Motor neuron (in vitro differentiated cells): Measurements from ENCODE around the gene STK24. TPM values are rescaled to one million over a fixed set of nuclear protein-coding genes. Genes with fewer than 3 reads are reported as not detected.
A peak's percentile ranks its signal among the peaks of the same experiment; 100 is the strongest.
"Not testable (repeated sequence)": the region's sequence is repeated elsewhere in the genome, so short reads cannot be mapped to it uniquely, and the experiment has no call there.

Experiments used
- ATAC-seq, 8 experiments: fragments of 200-7000 bp; cut with Tn5 transposase; replicated peaks in 6 of 8; 2 replicates each; pipeline ENCODE4 v1.8.0; 2021; ENCODE audit warnings: mild to moderate bottlenecking in 8 of 8, moderate library complexity in 8 of 8
- H3K27ac ChIP-seq, 2 donors: fragments of 250-450 bp; sonication (Bioruptor Pico); 2 replicates each; pipeline ENCODE4 v1.9.0; 2021; ENCODE audit warnings: antibody characterized with exemption in 2 of 2, mild to moderate bottlenecking in 2 of 2, moderate library complexity in 1 of 2
- H3K4me1 ChIP-seq, 2 donors: fragments of 250-450 bp; sonication (Bioruptor Pico); replicated peaks in 1 of 2; 2 replicates each; pipeline ENCODE4 v1.6.1; 2021; ENCODE audit warnings: antibody characterized with exemption in 2 of 2, mild to moderate bottlenecking in 2 of 2, moderate library complexity in 1 of 2
- H3K4me3 ChIP-seq, 5 donors: fragments of 250-450 bp; sonication (Bioruptor Pico); 2 replicates each; pipeline ENCODE4 v1.9.0; 2021; ENCODE audit warnings: antibody characterized with exemption in 5 of 5, mild to moderate bottlenecking in 5 of 5, moderate library complexity in 4 of 5
- WGBS, 10 experiments: fragments of 450-650 bp; shearing (Covaris generic); methylation state at CpG; one replicate each; pipeline ENCODE4 v1.0.0; 2022; 5-methylcytosine and 5-hydroxymethylcytosine counted together
- in situ Hi-C, 9 experiments: fragments of 400-800 bp; cut with MboI; loops; one replicate each; pipeline ENCODE4 v1.15.0; 2021; ENCODE audit warnings: low sequenced_read_pairs in 9 of 9, low pct_unique_long_range_greater_than_20kb in 2 of 9; ENCODE audit not compliant: unreplicated experiment in 9 of 9
- total RNA-seq, 8 experiments: library from RNA; unstranded; fragments of 300-600 nt; gene quantifications; 2 replicates each; pipeline versions ENCODE4 v1.2.3 to v1.2.4, GENCODE V29; 2022

The STK24 gene
- total RNA-seq, 8 experiments from 2014 or later, result 25.9 to 60.0 (median 43.5) TPM

DNA sequence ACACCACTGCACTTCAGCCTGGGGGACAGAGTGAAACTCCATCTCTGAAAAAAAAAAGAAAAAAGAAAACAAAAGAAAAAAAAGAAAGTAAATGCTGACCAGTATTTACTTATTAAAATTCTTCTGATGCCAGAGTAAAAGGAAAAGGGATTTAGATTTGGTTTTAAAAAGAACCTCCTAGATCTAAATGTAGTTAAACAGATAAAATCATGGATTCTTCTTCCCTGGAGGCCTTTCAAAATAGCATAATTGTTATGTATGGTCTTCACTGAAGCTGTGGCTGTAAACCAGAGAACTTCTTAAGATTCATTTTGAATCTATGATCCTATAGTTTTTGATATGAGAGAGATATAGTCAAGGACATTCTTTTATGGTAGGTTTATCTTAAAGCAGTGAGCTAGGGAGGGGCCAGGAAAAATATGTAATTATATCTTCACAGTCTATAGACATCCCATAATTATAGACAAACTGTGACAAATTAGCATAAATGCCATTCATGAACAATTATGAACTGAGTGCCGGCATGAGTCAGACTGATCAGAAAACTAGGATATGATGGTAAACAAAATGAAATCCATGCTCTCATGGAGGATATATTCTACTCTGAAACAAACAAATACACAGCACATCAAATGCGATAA lies 14.9 kb upstream of the STK24 start:
- Histone ChIP-seq H3K27ac (no peak overlapping the region), H3K4me3 (no peak overlapping the region), H3K4me1 (no peaks in the 10 kb centered on the region)
- ATAC-seq, result peak in 3 of 8 experiments; percentile 45 to 89 (median 60)
- WGBS, 10 experiments, result 43 to 100% (median 100%) methylated on average over 1 to 2 of the region's 2 CpGs; no CpG with 5 or more reads in 1 of the 10 experiments
- in situ Hi-C loops, result no loop called here

DNA sequence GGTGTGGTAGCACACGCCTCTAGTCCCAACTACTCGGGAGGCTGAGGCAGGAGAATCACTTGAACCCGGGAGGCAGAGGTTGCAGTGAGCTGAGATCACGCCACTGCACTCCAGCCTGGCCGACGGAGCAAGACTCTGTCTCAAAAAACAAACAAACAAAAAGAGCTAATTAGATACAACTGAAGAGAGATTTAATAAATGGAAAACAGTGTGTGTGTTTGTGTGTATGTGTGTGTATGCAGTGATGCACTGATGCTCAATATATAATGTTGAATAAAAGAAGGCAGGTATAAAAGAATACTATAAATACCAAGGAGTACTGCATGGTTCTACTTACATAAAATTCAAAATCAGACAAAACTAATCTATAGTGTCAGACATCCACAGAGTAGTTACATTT lies 13.6 kb upstream of the STK24 start:
- H3K4me3 ChIP-seq, H3K4me1 ChIP-seq, in situ Hi-C loops, H3K27ac ChIP-seq, ATAC-seq: not testable (repeated sequence)
- WGBS, 10 experiments, result 60 to 100% (median 85%) methylated on average over 1 to 6 of the region's 6 CpGs

DNA sequence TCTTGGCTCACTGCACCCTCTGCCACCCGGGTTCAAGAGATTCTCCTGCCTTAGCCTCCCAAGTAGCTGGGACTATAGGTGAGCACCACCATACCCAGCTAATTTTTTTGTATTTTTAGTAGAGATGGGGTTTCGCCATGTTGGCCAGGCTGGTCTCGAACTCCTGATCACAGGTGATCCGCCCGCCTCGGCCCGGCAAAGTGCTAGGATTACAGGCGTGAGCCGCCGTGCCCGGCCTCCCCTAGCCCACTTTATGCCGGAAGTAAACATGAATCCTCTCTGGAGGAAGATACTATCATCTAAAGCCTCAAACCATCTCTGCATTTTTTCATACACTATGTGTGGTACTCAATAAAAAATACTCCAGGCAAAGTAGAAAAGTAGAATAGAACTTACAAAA lies 12.6 kb upstream of the STK24 start:
- in situ Hi-C loops, H3K4me3 ChIP-seq, ATAC-seq, H3K4me1 ChIP-seq, H3K27ac ChIP-seq: not testable (repeated sequence)
- 64 to 100% (median 95%) methylated on average over 1 to 12 of the region's 12 CpGs; no CpG with 5 or more reads in 1 of the 10 experiments for WGBS, 10 experiments

DNA sequence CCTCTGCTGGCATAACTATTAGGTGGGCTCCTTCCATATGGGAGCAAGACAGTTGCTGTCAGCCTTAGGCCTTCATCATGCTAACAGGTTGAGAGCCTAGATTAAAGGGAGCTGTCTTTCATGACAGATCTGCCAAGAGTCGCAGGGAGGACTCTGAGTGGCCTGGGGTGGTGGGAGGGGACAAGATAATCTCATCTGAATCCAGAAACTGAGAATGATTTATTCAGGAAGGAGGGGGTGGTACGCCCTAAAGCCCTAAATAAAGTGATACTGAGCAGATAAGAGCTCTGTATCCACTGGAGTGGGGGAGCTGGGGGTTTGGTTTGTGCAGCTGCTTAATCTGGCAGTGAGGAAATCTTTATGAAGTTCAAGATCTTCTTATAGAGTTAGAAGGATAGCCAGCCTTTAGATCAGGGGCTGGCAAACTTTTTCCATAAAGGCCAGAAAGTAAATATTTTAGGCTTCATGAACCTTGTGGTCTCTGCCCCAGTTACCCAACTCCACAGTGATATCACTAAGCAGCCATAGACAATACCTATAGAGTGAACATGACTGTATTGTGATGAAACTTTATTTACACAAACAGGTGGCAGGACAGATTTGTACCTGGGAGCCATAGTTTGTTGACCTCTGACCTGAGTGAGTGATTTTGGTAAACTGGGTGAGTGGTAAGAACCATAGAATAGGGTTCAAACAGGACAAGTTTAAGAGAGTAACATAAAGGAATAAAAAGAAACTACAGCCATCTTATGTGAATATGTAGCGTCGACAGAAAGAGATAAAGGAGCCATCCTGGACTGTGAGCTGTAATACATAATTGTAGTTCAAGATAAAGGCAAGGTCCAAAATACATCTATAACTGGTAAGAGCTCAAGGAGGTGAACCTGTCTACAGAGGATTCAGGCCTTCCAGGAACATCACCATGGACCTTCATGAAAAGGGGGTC lies 9.8 kb upstream of the STK24 start:
- H3K4me1 ChIP-seq, result peaks cover 4 to 7% of the 10 kb centered on the region in 2 donors
- in situ Hi-C loops, result no loop called here
- H3K4me3 ChIP-seq, result no peak overlapping the region
- WGBS, 10 experiments, result 0 to 100% (median 92%) methylated on average over 1 to 4 of the region's 4 CpGs; no CpG with 5 or more reads in 2 of the 10 experiments
- no peak overlapping the region for H3K27ac ChIP-seq
- peak in 3 of 8 experiments; percentile 53 to 84 (median 60) for ATAC-seq

DNA sequence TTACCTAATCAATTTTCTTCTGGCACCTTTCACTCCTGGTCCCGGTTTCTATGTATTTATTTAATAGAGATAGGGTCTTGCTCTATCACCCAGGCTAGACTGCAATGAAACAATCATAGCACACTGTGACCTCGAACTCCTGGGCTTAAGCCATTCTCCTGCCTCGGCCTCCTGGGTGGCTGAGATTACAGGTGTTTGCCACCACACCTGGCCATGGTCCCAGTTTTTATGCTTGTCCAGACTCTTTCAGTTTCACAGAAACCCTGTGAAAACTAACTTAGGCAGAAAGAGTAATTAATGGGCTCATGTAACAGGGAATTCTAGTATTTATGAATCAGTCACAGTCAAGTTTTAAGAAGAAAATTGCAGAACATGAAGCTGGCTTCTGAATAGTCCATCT lies 9.0 kb upstream of the STK24 start:
- ATAC-seq, result no peak
- 70 to 100% (median 92%) methylated on average over 1 to 3 of the region's 3 CpGs; no CpG with 5 or more reads in 3 of the 10 experiments for WGBS, 10 experiments
- Histone ChIP-seq H3K4me3 (no peak overlapping the region), H3K27ac (no peak overlapping the region), H3K4me1 (peaks cover 9 to 11% of the 10 kb centered on the region in 2 donors)
- in situ Hi-C loops, result no loop called here

DNA sequence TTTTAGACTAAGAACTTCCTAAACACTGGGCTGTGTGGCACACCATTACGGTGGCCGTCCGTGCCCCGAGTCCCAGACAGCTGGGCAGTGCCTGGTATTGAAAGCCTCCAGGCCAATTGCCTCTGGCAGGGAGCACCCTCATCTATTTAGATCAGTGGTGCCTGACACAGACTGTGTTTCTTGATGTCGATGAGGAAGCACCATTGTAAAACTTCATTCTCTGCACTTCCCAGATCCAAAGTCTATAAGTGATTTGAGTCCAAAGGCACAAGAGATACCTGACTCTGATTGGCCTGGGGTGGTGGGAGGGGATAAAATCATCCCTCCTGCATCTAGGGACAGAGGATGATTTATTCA lies 8.5 kb upstream of the STK24 start:
- Histone ChIP-seq H3K27ac (no peak overlapping the region), H3K4me3 (no peak overlapping the region), H3K4me1 (peaks cover 9 to 11% of the 10 kb centered on the region in 2 donors)
- no peak for ATAC-seq
- 40 to 92% (median 75%) methylated on average over 1 to 5 of the region's 5 CpGs; no CpG with 5 or more reads in 2 of the 10 experiments for WGBS, 10 experiments
- in situ Hi-C loops, result no loop called here

DNA sequence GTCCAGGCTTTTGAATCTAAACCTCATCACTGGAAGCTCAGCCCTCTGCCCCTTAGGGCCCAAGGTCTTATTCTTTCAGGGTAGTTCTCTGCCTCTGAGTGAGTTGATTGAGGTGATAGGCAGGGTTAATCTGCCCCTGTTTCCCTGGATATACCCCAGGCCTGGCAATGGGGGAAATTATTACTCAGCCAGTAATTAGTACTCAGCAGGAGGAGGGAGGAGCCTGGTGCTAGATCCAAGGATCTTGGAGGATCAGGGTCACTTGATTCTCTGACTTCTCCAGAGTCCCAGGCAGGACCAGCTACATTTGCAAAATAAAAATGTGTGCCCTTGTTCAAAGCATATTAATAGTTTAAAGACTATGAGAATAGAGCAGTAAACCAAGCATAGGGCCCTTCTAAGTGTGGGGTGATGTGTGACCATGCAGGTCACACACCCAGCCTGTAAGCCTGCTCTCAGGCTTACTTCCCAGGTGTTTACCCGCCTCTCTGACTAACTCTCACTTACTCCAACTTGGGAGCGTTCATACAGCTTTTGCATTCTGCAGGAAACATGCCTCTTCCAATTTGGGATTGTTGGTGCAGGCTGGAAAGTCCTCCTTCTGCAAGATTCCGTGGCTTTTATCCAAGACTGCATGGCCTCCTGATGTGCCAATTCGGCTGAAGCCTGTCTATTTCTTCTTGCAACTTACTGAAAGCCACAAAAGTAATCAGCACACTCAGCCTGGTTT lies 7.9 kb upstream of the STK24 start:
- Histone ChIP-seq H3K27ac (no peak overlapping the region), H3K4me3 (no peak overlapping the region), H3K4me1 (peaks cover 9 to 11% of the 10 kb centered on the region in 2 donors)
- whole genome bisulfite sequencing, 10 experiments, result 0 to 100% (median 71%) methylated on average over 1 to 4 of the region's 4 CpGs; no CpG with 5 or more reads in 2 of the 10 experiments
- peak in 1 of 8 experiments; percentile 15 for ATAC-seq
- in situ Hi-C loops, result no loop called here

DNA sequence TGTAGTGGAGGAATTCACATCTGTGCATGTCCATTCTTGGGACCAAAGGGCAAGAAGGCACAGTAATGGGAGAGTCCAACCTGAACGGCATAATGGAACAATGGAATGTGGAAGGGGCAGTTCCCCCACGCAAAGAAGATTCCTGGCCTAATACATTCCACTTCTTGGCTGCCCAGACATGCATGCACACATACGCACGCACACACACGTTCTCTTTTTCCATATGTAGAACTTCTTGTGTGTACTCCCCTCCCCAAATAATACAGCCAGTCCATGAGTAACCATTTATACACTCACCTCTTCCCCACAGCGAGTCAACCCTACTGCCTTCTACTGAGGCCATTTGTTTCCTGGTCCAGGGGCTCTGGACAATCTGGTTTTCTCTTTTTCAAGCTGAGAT lies 6.0 kb upstream of the STK24 start:
- no peak for ATAC-seq
- no peak overlapping the region for H3K27ac ChIP-seq

DNA sequence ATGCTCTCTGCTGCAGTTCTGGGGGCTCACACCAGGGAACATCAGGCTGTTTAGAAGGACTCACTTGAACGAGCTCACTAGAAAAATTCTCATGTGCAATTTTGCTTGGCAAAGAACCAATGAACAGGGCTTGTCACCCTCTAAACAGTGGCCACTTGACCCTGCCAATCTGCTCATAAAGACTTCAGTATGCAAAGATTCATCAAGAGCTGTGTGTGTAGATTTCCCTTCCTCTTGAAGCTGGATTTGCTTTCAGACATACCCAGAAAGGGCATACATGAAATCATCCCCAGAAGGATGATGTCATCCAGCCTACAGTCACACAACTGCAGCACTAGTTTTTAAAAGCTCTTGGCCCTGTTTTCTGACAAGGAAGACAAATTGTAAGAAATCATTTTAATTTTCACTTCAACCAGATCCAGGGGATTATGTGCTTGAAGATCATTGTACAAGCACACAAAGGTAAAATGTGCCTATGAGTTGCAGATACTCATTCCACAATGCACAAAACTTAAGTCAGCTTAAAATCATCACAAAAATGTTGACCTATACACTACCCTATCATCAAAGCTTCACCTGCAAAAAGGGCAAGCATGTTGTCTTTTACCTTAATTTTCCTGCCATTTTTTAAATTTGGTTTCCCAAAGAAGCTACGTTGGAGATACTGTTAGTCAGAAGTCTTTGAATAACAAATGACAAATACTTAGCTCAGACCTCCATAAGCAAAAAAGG lies 5.2 kb upstream of the STK24 start:
- peaks cover 20 to 25% of the 10 kb centered on the region in 2 donors for H3K4me1 ChIP-seq
- 0 to 100% (median 58%) methylated on average over 1 to 2 of the region's 2 CpGs; no CpG with 5 or more reads in 1 of the 10 experiments for WGBS, 10 experiments
- in situ Hi-C loops, result no loop called here
- no peak overlapping the region for H3K4me3 ChIP-seq
- H3K27ac ChIP-seq, result peak overlapping the region; percentile 38 to 63
- peak in 6 of 8 experiments; percentile 8 to 73 (median 64) for ATAC-seq

More for the DNA sequence above, 6.0 kb upstream of the STK24 start:
- WGBS, 10 experiments, result 80 to 100% (median 97%) methylated on average over 1 to 5 of the region's 6 CpGs; no CpG with 5 or more reads in 1 of the 10 experiments
- H3K4me1 ChIP-seq, result peaks cover 14 to 19% of the 10 kb centered on the region in 2 donors
- no peak overlapping the region for H3K4me3 ChIP-seq
- in situ Hi-C loops, result no loop called here

DNA sequence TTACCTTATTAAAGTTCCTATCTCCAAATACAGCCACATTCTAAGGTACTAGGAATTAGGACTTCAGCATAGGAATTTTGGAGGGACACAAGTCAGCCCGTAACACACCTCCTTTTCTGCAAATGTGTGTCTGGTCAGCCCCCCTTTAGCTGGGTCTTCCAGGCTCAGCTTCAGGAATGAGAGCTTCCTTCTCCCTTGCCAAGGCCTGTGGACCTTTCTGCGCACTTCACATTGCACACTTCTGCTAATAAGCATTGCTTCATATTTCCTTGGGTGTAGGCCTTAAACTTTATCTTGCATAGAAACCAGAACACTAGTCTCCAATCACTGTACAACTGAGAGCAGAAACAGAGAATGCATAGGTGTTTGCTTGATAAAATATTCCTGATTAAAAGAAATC lies 4.5 kb upstream of the STK24 start:
- Histone ChIP-seq H3K4me1 (peaks cover 20 to 25% of the 10 kb centered on the region in 2 donors), H3K27ac (peak overlapping the region in 1 of 2 donors; percentile 63), H3K4me3 (no peak overlapping the region)
- in situ Hi-C loops, result no loop called here
- WGBS, 10 experiments, result 92 to 100% (median 100%) methylated on average over 1 to 2 of the region's 2 CpGs; no CpG with 5 or more reads in 3 of the 10 experiments
- ATAC-seq, result no peak

DNA sequence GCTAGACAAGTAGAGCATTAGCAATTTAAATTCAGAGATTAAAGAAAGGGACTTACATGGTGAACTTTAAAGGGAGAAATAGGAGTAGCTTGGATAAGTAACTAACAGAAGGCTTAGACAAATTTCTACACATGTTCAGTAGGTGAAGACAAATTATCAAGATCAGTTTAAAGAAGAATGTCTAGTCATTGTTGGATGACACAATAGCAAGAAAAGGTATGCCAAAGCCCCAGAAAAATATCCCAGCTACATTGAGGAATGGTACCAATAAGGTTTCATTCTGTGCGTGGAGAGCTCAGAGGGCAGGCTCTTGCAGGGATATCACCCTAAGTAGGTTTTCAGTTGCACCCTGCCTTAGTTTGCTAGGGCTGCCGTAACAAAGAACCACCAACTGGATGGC lies 3.5 kb upstream of the STK24 start:
- no peak for ATAC-seq
- in situ Hi-C loops, result no loop called here
- WGBS, 10 experiments, result 86 to 100% (median 95%) methylated on average over 1 to 2 of the region's 2 CpGs; no CpG with 5 or more reads in 2 of the 10 experiments
- Histone ChIP-seq H3K4me1 (peaks cover 22 to 25% of the 10 kb centered on the region in 2 donors), H3K27ac (no peak overlapping the region), H3K4me3 (no peak overlapping the region)

DNA sequence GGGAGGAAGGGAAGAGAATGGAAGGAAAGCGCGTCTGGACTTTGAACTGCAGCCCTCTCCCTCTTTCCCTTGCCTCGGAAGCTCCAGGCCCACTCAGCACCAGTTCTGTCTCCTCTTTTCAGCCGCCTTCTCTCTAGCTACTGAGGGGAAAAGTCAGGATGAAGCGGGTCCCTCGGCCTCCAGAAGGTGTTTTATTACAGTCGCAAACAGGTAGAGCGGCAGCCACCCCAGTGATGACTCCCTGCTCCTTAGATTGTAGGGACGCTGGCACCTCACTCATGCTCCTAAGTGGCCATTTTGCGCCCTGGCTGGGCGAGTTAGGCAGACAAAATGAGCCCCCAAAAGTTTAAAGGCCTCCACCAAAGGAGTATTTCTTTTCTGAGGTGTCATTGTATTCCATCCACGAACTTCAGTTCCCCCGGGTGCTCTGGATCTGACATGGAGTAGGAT lies 954 bp upstream of the STK24 start:
- Histone ChIP-seq H3K4me1 (peaks cover 36 to 37% of the 10 kb centered on the region in 2 donors), H3K27ac (peak overlapping the region; percentile 56 to 93), H3K4me3 (peak overlapping the region; percentile 69 to 98 (median 93))
- in situ Hi-C loops, result no loop called here
- WGBS, 10 experiments, result 0 to 55% (median 46%) methylated on average over 1 to 3 of the region's 13 CpGs; no CpG with 5 or more reads in 4 of the 10 experiments
- peak in 1 of 8 experiments; percentile 0 for ATAC-seq
